NCI-H2029 treated with DMSO at 0.1 percent for 48 hours (cell line): ENCODE results near the gene RHOH.
A peak's percentile ranks its signal among the peaks of the same experiment; 100 is the strongest.

Experiments
- DNase-seq: peaks from one replicate; lab custom pipeline; 2025; lab: John Stamatoyannopoulos, UW

The RHOH gene

DNA sequence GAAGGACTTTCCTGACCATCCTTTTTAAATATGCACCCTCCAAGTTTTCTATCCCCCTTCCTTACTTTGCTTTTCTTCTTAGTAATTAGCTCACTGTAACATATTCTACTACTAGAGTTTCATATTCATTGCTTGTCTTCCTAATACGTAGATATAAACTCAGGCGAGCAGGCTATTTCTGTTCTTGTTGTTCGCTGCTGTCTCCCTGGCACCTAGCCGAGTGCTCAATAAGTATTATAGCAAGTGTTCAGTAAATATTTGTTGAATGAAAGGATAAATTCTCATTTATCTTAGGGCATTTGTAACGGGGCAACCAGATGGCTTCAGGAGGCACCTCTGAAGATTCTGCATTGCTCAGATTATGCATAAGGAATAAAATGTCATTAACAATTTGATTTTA lies 6.8 kb upstream of the RHOH start:
- DNase-seq: peak; percentile 87

DNA sequence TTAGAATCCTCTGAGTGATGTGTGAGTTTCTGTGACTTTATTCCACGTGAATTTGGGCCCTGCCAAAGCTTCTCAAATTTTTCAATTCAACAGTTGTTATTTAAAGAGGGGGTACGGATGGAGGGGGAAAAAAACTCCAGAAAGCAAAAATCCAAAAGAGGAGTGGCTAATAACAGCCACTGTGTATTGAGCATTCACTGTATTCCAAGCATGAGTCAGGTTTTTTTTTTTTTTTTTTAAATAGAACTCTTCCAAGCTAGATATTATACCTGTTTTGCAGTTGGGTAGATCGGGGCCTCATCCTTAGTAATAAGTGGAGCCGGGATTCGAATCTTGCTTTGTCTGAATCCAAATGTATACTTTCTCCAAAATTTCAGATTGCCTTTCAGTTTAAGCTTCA lies 6.4 kb upstream of the RHOH start:
- no peak for DNase-seq

DNA sequence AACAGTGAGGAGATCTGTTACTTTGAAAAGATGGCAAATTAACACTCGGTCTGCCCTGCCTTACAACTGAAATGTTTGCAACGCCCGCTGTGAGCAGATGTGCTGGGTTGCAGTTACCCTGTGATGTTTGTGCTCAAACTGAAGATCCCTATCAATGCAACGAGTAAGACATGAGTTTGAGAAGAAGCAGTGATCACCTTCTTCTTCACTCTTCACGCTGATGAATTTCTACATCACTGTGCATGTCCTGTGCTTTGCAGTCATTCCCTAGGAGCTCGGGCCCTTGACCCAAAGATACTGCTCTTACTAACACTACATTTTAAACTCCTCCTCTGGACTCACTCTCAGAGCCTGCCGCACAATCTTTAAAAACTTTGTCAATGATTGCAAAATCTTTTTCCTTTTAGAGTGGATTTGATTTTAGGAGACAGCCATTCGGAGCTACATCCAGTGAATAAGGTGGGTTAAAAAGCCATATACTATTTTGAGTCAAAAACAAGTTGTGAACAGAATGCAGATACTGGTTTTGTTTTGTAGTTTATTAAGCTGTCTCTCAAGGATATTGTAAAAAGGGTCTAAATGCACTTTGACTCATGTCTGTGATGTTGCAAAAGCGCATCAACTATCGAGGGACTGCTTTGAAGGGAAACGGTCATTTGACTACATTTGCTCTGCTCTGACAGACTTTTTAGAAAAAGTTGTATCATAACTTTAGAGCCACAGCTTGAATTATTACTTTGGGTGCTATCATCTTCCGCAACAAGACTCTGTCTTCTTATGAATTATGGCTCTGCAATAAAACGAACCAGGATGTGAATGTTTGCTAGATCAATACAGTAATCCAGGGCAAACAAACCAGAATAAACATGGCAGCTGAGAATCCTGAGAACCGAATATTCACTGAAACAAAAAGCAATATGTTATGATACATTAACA lies 5.7 kb upstream of the RHOH start:
- DNase-seq: peak; percentile 61

DNA sequence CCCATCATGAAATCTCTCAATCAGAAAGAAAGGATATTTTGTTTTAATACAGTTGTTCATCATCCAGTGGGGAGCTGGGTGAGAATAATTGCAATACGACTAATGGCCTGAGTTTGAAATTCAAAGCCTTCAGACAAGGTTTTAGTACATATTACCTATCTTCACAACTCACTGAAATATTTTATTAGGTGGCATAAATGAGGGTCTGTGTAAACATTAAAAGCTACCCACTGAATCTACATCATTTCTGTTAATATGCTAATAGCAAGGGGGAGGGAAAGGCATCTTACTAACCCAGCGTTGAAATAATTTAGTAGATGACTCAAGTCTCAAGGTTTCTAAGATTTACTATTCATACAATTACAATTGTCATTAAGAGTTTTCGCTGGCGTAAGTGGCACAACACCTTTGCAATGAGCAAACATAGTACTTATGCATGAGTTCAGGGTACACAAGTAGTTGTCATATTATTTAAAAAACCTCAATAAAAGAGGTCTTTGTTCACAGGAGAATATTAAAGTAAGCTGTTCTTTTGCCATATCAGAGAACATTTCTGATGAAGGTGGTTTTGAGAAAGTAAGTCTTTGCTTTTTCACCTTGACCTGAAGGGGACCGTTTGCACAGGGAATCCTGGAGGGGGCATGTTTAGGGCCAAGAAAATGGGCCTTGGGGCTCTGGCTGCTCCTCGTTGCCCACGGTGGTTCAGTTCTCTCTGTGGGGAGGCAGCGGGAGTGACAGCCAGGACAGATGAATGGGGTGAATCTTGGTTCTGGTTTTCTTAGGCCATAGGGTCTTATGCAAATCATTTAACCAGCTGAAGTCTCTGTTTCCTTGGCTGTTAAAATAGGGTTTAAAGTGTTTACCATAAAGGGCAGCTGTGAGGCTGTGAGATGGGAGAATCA lies 4.5 kb upstream of the RHOH start:
- DNase-seq: no peak

DNA sequence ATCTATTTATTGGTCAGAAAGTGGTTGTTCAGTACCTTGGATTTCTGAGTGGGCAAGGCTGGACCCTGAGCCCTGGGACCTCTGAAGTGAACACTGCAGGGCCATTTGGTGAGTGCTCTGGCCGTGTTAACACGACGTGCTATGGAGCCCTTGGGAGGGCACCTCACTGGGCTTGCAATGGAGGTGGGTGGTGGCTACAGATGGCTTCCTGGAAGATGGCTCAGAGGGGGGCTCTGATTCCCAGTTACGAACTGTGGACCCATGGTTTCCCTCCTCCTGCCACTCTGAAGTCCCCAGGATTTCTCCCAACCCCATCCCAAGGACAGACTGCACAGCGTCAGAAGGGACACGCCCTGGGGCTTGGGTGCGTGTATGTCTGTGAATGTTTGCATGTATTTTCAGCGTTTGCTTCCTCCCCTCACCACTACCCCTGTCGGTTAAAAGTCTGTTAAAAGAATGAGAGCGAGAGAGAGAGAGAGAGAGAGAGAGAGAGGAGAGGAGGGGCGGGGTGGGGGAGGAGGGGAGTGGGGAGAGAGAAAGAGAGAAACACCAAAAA lies 3.7 kb upstream of the RHOH start:
- DNase-seq: no peak

DNA sequence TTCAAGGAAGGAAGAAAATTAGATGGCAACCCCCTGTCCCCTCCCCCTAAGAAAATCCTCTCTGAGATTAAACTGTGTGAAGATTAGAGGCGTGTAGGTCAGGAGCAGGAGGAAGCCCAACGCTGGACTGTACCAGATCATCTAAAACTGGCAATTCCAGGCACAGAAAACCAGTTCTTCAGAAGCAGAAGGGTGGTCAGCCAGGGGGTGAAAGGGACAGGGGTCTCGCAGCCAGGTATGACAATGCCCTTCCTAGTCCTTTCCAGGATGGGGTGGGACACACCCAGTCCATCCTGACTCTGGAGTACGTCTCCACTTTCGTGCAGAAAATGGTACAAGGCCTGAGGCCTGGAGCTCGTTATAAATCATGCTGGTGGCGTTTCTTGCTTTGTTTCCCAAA lies 3.3 kb upstream of the RHOH start:
- DNase-seq: no peak

DNA sequence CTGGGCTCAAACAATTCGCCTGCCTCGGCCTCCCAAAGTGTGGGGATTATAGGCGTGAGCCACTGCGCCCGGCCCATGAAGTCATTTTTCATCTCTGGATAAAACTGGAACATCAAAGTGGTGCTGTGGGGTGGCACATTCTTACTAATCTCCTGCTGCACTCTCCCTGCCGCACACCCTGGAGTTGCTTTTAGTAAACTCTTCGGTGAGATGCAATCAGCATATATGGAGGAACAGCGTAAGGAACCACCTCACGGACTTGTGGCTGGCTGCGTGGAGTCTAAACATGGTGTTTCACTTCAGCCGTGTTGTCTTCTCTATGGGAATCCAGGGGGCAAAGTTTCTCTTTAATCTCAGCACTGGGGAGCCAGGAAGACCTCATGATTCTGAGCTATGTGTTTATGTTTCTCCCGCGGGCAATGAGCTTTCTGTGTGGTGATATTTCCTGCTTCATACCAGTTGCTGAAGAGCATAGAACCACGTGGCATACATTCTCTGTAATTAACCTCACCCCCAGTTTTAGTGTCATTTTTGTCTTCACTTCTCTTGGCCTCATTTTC lies 2.1 kb upstream of the RHOH start:
- no peak for DNase-seq

DNA sequence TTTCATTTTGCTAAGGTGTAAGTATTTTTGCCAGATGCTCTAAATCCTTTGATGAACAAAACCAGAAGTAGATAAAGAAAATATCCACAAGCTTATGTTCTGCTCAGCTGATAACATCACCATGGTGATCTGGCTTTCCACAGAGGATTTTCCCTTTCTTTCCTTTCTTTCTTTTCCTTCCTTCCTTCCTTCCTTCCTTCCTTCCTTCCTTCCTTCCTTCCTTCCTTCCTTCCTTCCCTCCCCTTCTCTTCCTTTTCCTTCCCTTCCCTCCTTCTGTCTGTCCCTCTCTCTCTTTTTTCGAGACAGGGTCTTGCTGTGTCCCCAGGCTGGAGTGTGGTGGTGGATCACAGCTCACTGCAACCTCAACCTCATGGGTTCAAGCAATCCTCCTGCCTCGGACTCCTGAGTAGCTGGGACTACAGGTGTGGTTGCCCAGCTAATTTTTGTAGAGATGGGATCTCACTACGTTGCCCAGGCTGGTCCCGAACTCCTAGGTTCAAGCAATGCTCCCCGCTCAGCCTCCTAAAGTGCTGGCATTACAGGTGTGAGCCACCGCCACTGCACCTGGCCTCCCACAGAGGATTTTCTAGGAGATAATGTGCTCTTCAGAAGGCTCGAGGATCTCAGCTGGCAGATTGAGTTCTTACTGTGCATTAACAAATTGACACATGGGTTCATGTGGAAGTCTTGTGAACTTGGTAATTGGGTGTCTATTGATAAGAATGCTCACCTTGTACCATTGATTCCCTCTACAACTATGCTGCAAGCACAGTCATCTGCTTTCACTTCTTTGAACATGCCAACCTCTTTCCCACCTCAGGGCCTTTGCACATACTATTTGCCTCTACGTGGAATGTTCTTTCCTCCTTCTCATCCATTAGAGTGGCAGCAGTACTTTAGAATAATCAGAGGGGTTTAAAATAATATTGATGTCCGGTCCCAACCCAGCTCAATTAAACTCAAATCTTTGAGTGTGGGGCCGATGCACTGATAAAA lies 1.4 kb upstream of the RHOH start:
- DNase-seq: no peak

DNA sequence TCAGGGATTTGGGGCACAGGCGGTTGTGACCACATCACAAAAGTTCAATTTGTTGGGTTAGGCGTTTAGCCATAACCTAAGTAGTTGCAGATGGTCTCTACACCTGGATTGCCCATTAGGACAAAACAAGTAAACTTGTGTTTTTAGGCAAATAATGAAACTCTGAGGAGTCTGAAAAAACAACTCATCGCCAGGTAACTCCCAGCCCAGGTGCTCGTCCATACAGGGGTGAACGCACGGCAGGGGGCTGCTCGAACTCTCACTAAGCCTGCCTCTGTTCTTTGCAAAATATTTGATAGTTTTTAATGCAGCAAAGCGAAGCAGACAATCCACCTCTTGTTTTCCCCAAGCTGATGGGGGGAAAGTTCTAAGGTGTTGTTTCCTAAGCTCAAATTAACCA lies 559 bp upstream of the RHOH start:
- DNase-seq: no peak

DNA sequence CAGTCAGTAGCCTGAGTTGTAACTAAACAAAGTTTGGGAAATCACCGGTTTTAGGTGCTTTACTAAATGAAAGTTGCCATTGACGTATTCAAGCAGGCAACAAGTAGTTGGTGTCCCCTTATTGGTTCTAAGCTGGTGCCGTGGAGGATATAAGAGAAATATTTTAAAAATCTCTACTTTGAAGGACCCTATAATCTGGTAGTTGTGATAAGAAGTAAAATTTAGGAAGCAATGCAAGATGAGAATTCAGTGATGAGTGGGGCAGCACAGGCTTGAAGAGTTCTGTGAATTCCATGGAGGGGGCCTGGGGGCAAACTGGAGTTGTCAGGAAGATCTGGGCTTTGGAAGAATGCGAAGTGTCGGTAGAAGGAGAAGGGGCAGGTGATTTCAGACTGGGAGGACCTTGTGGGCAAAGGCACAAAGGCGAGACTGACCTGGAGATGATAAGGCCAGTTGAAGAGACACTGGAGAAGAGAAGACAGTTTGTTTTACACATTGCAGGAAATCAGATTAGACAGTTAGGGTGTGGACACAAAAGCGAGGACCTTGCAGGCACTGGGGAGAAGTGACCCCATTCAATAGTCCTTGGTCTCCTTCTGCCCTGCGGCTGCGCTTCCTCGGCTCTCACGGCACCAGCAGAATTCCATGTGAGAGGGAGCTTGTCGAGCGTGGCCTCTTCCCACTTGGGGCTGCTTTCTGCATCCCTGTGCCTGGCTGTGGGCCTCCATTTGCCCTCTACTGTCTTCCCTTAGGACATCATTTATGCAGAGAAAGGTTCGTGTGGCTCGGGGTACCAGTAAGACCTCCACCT lies 1.3 kb downstream of the RHOH start:
- DNase-seq: no peak

DNA sequence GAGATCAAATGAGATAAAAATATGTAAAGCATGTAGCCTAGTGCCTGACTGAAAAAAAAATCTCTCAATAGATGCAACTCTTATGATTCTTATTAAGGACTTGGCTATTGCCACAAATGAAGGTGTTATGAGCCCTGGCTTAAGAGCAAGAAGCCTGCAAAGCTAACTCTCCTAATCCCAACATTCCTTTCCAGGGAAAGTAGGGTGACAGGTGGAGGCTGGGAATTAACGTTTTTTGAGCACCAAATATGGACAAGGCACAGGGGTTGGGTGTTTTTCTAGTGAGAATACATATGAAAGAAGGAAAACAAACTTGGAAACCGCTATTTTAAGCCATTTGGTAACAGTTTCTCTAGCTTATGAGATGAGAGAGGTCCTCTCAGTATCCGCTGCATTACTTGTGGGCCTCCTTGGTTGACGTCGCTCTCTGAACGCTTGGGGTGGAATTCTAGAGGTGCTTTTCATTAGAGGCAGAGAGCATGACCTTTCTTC lies 2.4 kb downstream of the RHOH start:
- DNase-seq: no peak

DNA sequence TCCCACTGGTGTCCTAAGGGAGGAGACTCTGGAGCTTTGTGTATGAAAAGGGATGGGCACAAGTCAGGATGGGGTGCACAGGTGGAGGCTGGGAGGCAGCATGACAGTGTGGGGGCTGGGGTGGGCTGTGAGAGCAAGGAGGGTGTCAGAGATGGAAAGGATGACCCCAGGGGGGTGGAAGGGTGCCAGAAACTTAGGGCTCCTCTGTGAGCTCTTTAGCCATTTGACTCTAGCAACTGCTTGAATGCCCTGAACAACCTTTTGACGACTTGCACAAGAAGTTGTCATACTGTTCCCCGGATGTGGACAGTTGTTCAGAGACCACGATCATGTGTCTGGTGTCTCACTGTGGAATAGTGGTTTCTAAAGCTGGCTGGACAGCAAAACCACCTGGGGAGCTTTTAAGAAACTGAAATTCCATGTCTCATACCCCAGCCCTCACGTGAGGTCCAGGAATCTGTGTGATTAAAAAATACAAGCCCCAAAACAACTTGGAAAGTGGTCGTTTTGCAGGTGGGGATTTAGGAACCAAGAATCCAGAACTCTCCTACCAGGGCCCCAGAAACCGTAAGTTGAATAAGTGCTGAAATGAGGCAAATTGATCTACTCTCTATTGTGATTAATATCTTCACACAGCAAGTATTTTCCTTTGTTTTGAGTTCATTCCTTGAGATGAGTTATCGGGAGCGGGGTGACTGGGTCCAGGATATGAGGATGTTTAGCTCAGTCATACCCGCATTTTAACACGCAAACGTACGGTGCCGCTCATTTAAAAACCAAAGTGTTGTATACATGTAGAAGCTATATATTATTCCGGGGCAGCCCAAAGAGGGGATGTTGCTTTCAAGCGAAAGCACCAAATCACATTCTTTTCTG lies 3.4 kb downstream of the RHOH start:
- no peak for DNase-seq

DNA sequence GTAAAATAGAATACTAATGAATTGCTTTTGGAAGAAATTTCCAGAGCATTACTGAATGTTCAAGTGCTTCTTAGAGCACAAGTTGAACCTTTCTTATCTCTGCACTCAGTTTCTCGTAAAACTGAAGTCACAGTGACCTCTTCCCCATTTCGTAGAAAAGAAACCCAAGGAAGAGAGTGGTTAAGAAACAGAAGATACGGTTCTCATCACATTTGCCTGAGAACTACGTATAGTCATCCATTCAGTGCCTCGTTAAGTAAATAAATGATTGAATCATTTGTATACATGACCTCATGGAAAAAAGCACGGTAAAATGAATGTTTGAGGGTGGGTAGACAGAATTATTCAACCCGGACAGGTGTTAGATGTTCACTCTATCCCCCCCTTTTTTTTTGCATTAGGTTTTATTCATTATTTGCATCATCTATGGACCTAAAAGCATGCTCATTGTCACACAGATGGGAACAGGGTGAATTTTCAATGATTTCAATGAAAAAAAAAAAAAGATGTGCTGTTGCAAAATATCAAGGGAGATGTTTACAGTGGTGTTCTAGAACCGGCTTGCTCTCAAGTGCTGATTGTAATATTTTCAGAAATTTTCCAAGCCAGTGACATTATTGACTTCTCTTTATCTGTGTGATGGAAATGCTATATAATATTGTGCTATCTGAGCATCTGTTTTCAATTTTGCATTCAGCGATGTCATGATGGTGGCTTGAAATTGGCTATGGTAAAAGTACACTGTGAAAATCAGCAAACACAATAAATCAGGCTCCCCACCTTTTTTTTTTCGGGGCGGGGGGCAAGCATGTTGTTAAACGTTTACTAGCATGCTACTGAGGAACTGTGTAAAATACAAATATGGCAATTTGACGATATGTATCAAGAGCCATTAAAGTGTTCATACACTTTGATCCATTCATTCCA lies 4.3 kb downstream of the RHOH start:
- no peak for DNase-seq

DNA sequence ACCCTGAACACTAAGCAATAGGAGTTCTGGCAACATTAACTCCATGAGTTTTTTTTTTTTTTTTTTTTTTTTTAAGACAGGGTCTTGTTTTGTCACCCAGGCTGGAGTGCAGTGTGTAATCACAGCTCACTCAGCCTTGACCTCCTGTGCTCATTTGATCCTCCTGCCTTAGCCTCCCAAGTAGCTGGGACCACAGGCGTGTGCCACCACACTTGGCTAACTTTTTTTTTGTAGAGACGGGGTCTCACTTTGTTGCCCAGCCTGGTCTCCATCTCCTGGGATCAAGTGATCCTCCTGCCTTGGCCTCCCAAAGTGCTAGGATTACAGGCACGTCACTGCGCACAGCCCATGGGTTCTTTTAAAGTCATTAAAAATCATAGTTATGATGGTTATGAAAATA lies 5.1 kb downstream of the RHOH start:
- no peak for DNase-seq

DNA sequence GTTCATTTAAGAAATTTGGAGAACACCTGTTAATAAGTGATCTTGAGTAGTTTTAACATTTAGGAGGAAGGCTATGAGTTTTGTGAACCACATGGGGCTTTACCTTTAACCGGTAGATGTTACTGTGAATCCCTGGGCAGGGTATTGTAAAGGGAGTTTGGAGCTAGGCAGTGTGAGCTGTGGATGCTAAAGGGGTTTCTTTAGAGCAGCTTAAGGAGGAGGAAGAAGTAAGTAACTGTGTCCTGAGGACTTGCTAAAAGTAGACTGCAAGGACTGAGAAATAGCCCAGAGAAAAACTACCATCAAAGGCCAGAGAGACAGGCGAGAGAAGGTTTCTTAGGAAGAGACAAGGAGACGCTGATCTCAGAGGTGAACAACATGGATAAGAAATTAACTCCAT lies 5.6 kb downstream of the RHOH start:
- no peak for DNase-seq

DNA sequence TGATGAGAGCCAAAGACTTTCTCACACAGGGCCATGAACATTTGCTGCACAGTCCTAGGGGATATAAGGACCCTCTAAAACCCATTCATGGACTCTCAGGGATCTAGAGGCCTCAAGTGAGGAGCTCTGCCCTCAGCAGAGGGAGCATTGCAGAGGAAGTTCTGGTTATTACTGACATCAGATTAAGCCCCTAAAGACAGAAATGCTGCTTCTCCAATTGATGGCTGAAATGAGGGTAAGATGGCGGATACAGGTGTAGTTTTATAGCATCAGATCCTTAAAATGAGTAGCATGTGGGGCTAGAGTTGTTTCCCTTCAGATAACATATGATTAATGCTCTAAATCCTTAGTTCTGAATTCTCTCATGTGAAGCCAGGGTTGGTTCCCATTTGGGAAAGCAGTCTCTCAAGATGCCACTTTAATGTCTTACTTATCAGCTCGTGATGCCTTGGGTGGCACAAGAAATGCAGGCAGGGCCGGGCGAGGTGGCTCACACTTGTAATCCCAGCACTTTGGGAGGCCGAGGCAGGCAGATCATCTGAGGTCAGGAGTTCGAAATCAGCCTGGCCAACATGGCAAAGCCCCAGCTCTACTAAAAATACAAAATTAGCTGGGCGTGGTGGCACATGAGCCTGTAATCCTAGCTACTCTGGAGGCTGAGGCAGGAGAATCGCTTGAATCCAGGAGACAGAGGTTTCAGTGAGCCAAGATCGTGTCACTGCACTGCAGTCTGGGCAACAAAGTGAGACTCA lies 7.9 kb downstream of the RHOH start:
- no peak for DNase-seq
